Transverse colon (tissue), 4 donors: ENCODE measurements around the gene PPARD. TPM values are rescaled to one million over a fixed set of nuclear protein-coding genes. Genes with fewer than 3 reads are reported as not detected.

Source experiments
- DNase-seq: peaks from one replicate; pipeline ENCODE4 v3.0.0-alpha.2; 2019
- H3K27ac ChIP-seq, 4 donors: fragments of 200-600 bp; sonication (generic); 2 replicates each; pipeline ENCODE4 v1.5.1; 2016 to 2018; ENCODE audit warnings: inconsistent platforms in 4 of 4
- H3K27me3 ChIP-seq: fragments of 200-600 bp; sonication (generic); 2 replicates; pipeline ENCODE4 v1.5.1; 2017; ENCODE audit warnings: inconsistent platforms
- H3K36me3 ChIP-seq, 4 donors: fragments of 200-600 bp; sonication (generic); 2 replicates each; pipeline ENCODE4 v1.5.1; 2017 to 2019; ENCODE audit warnings: inconsistent platforms in 4 of 4
- H3K4me1 ChIP-seq, 4 donors: fragments of 200-600 bp; sonication (generic); 2 replicates each; pipeline ENCODE4 v1.5.1; 2017 to 2020; ENCODE audit warnings: inconsistent platforms in 4 of 4
- H3K4me3 ChIP-seq, 4 donors: fragments of 200-600 bp; sonication (generic); 1 replicate in 1 of 4; 2 replicates in 3 of 4; pipeline versions ENCODE4 v1.5.1 to v1.6.1; 2017 to 2019; ENCODE audit warnings: inconsistent platforms in 4 of 4
- H3K9me3 ChIP-seq, 2 donors: fragments of 200-600 bp; sonication (generic); 2 replicates each; pipeline ENCODE4 v1.5.1; 2017 to 2019; ENCODE audit warnings: inconsistent platforms in 2 of 2
- EP300 ChIP-seq: sonication (generic); formaldehyde crosslinking; IDR thresholded peaks from one replicate; pipeline ENCODE4 v1.6.1; 2017; ENCODE audit warnings: antibody characterized with exemption, low read depth
- POLR2A ChIP-seq: fragments of 450-650 bp; IDR thresholded peaks from one replicate; pipeline ENCODE4 v1.6.1; 2016; ENCODE audit warnings: antibody characterized with exemption, mild to moderate bottlenecking, moderate library complexity
- POLR2AphosphoS5 ChIP-seq, 3 donors: sonication (generic); formaldehyde crosslinking; IDR thresholded peaks; one replicate each; pipeline ENCODE4 v1.6.1; 2016; ENCODE audit warnings: antibody characterized with exemption in 3 of 3
- WGBS, 2 donors: methylation state at CpG; one replicate each; pipeline ENCODE4 v1.1.5; 2018; ENCODE audit warnings: low coverage in 1 of 2; 5-methylcytosine and 5-hydroxymethylcytosine counted together
- in situ Hi-C, 4 donors: fragments of 200-750 bp; cut with MboI; loops; one replicate each; pipeline versions ENCODE4 v1.15.0 to v1.15.1; 2017; ENCODE audit warnings: low sequenced_read_pairs in 3 of 4, low pct_ligation_motif_present in 1 of 4, low pct_unique_long_range_greater_than_20kb in 1 of 4
- intact Hi-C: fragments of 100-400 bp; cut with DNase I; formaldehyde crosslinking; loops from one replicate; pipeline ENCODE4 v1.15.1; 2023; ENCODE audit warnings: low total_unique reads
- total RNA-seq, 4 donors: library from RNA; depleted of rRNA; stranded (reverse); fragments of >200 nt; gene quantifications; one replicate each; pipeline ENCODE4 v1.1.0, GENCODE V29; 2016
- TF ChIP-seq, protein P1 (sequence below), 5 experiments: fragments of 200-600 bp in 3 of 5; fragments of 450-650 bp in 2 of 5; sonication (generic) in 3 of 5; IDR thresholded peaks; 1 replicate in 2 of 5; 2 replicates in 3 of 5; pipeline ENCODE4 v1.5.1; 2016 to 2017; ENCODE audit warnings: antibody characterized with exemption in 5 of 5, inconsistent platforms in 3 of 5, mild to moderate bottlenecking in 2 of 5, moderate library complexity in 1 of 5

PPARD gene
- total RNA-seq, 4 donors from 2014 or later = 19.8 to 110 (median 29.3) TPM

DNA sequence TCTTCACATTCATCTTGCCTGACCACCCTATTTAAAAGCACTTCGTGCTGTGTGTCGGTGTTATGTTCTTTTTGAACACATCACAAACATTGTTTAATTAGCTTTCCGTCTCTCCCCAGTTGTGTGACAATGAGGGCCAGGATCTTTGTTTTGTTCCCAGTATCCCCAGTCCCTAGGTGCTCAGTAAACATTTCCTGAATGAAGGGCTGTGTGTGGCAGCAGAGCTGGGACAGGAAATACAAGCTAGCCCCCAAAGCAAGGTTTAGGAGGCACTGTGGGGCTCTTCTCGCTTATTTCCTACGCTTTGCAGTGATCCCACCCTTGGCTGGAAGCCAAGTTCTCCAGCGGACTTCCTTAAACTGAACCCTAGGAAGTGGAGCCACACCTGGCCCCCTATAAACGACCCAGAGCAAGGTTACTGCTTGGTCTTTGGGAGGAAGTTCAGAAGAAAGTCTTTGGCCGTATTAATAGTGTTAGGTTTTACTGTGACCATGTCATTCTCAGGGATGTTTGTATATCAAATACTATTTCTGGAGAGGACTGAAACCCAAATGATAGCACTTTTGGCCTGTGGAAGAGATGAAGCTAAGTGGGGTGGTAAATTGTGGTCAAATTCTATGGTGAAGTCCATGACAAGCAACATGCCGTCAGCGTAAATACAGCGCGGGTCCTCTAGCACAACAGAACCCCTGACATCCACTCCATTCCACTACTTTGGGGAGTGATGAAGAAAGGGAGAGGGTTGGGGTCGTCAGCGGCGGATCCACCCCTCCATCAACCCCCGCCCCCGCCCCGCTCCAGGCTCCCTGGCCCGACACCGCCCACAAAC is 109.2 kb downstream of the PPARD start:
- TF ChIP-seq EP300 = no peak
- no peak for TF ChIP-seq POLR2A
- TF ChIP-seq, protein P1, sequence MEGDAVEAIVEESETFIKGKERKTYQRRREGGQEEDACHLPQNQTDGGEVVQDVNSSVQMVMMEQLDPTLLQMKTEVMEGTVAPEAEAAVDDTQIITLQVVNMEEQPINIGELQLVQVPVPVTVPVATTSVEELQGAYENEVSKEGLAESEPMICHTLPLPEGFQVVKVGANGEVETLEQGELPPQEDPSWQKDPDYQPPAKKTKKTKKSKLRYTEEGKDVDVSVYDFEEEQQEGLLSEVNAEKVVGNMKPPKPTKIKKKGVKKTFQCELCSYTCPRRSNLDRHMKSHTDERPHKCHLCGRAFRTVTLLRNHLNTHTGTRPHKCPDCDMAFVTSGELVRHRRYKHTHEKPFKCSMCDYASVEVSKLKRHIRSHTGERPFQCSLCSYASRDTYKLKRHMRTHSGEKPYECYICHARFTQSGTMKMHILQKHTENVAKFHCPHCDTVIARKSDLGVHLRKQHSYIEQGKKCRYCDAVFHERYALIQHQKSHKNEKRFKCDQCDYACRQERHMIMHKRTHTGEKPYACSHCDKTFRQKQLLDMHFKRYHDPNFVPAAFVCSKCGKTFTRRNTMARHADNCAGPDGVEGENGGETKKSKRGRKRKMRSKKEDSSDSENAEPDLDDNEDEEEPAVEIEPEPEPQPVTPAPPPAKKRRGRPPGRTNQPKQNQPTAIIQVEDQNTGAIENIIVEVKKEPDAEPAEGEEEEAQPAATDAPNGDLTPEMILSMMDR (IDR thresholded peaks at IDR 0.05) = no peak
- TF ChIP-seq POLR2AphosphoS5 (IDR thresholded peaks at IDR 0.05) = no peak
- peak; percentile 30 for DNase-seq
- peak overlapping the region in 2 of 4 donors; percentile 66 to 69 for H3K4me3 ChIP-seq
- no peaks in the 10 kb centered on the region for H3K9me3 ChIP-seq
- H3K27me3 ChIP-seq = no peaks in the 10 kb centered on the region
- H3K4me1 ChIP-seq = peaks cover 9 to 21% (median 16%) of the 10 kb centered on the region in 4 donors
- no peaks in the 10 kb centered on the region for H3K36me3 ChIP-seq
- intact Hi-C loops = loop anchor here (5.0 to 10.0 kb wide), 2 partner anchors 109 to 1027 kb away; partner anchors contain the start of genes PPARD and RPS10
- 7 to 12% methylated on average over 3 to 17 of the region's 20 CpGs for WGBS, 2 donors
- in situ Hi-C loops = loop anchor here in 1 of 4 donors (5.0 kb wide), 1 partner anchor 109 kb away; the partner anchor contains the start of gene PPARD
- peak overlapping the region; percentile 69 to 88 (median 84) for H3K27ac ChIP-seq

DNA sequence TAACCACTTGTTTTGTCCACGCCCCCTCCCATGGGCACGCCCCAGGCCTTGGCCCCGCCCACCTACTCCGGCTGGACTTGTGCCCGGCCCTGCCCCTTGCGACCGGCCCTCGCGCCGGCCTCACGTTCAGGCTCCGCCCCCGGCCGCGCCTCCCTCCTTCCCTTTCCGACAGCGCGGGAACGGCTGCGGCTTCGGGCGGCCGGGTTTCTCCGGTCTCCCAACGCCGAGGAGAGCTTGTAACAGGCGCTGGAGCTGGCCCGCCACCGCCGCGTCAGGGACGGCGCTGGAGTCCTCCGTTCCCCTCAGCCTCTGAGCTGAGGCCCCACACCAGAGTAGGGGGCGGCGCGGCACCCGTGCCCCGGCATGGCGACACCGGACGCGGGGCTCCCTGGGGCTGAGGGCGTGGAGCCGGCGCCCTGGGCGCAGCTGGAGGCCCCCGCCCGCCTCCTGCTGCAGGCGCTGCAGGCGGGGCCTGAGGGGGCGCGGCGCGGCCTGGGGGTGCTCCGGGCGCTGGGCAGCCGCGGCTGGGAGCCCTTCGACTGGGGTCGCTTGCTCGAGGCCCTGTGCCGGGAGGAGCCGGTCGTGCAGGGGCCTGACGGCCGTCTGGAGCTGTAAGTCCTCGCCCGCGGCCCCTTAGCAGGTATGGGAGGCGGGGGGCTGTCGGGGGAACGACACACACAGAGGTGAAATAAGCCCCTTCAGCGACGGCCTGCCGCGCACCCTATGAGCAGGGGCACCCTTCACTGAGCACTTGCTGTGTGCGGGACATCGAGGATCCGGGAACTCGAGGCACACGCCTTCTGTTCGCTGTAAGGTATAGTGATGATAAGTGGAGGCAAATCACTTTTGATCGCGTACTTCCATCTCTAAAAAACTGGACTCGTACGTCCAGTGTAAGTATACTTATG is 110.1 kb downstream of the PPARD start, which contains the start of gene FANCE:
FANCE (plus strand) TSS at position 156 of the 908 bp plus-strand sequence; CDS start at position 364, 208 bp downstream.
- TF ChIP-seq POLR2A = peak; percentile 29
- TF ChIP-seq, protein P1 (IDR thresholded peaks at IDR 0.05) = no peak
- peak; percentile 34 to 71 (median 69) for TF ChIP-seq POLR2AphosphoS5 (IDR thresholded peaks at IDR 0.05)
- no peak for TF ChIP-seq EP300
- 0 to 1% methylated on average over 15 to 56 of the region's 87 CpGs for WGBS, 2 donors
- Histone ChIP-seq H3K4me1 (peaks cover 9 to 21% (median 16%) of the 10 kb centered on the region in 4 donors), H3K27ac (peak within 1 kb of the TSS; percentile 69 to 88 (median 84)), H3K4me3 (peak within 1 kb of the TSS; percentile 47 to 69 (median 65)), H3K36me3 (no peaks in the 10 kb centered on the region), H3K9me3 (no peaks in the 10 kb centered on the region), H3K27me3 (no peaks in the 10 kb centered on the region)
- peak; percentile 98 for DNase-seq
- intact Hi-C loops = loop anchor here (5.0 to 10.0 kb wide), 2 partner anchors 110 to 1028 kb away; partner anchors contain the start of genes PPARD and RPS10
- in situ Hi-C loops = loop anchor here in 1 of 4 donors (5.0 kb wide), 1 partner anchor 110 kb away; the partner anchor contains the start of gene PPARD

DNA sequence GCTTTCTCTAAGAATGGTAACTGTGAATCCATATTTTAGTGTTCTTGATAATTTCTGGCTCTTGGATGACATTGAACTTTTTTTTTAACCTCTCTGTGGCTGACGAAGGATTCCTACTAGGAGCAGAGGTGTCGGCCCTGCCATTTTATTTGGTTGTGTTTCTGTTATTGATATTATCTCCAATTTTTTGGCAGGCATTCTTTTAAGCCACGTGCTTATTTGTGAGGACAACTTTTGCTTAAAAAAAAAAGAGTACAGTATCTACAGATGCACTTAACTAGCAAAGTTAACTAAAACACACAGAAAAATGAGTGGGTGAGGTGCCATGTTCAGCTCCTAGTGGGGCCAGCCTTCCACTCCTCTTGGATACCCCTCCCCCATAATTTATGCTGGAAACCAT is 110.9 kb downstream of the PPARD start:
- Histone ChIP-seq H3K27ac (no peak overlapping the region), H3K9me3 (no peaks in the 10 kb centered on the region), H3K36me3 (no peaks in the 10 kb centered on the region), H3K4me1 (peaks cover 9 to 21% (median 16%) of the 10 kb centered on the region in 4 donors), H3K4me3 (peak overlapping the region in 2 of 4 donors; percentile 66 to 69), H3K27me3 (no peaks in the 10 kb centered on the region)
- intact Hi-C loops = loop anchor here (5.0 to 10.0 kb wide), 2 partner anchors 111 to 1028 kb away; partner anchors contain the start of genes PPARD and RPS10
- in situ Hi-C loops = loop anchor here in 1 of 4 donors (5.0 kb wide), 1 partner anchor 111 kb away; the partner anchor contains the start of gene PPARD
- no peak for DNase-seq
- 13 to 33% methylated on average over 3 of the region's 3 CpGs for WGBS, 2 donors
- no peak for TF ChIP-seq POLR2A
- TF ChIP-seq, protein P1 (IDR thresholded peaks at IDR 0.05) = no peak
- TF ChIP-seq POLR2AphosphoS5 (IDR thresholded peaks at IDR 0.05) = no peak
- TF ChIP-seq EP300 = no peak
